Measurements from ENCODE around the gene B9D1.
"Not testable (repeated sequence)": the region's sequence is repeated elsewhere in the genome, so short reads cannot be mapped to it uniquely, and the experiment has no call there.

The B9D1 gene

GRCh38 chr17:19357351-19357750 lies 5.2 kb downstream of the B9D1 start:
- DNase-seq, result no peak

- DNase-seq, result no peak
Observed at GRCh38 chr17:19354748-19355147, 7.8 kb downstream of the B9D1 start.

GRCh38 chr17:19353401-19353800 lies 9.1 kb downstream of the B9D1 start:
- not testable (repeated sequence) for DNase-seq

GRCh38 chr17:19348806-19349205 lies 13.7 kb downstream of the B9D1 start:
- no peak for DNase-seq

- no peak for DNase-seq
Observed at GRCh38 chr17:19348081-19348650, 14.4 kb downstream of the B9D1 start.

GRCh38 chr17:19347323-19348080 lies 15.0 kb downstream of the B9D1 start:
- DNase-seq, result no peak

GRCh38 chr17:19346351-19347255 lies 15.9 kb downstream of the B9D1 start:
- no peak for DNase-seq

- DNase-seq, result no peak
Observed at GRCh38 chr17:19345486-19346350, 16.8 kb downstream of the B9D1 start.

GRCh38 chr17:19345067-19345460 lies 17.5 kb downstream of the B9D1 start:
- no peak for DNase-seq

GRCh38 chr17:19344311-19345066 lies 18.0 kb downstream of the B9D1 start:
- DNase-seq, result no peak

- no peak for DNase-seq
Observed at GRCh38 chr17:19343671-19344151, 18.8 kb downstream of the B9D1 start.

- DNase-seq, result no peak
Observed at GRCh38 chr17:19343256-19343630, 19.3 kb downstream of the B9D1 start.

- DNase-seq, result no peak
Observed at GRCh38 chr17:19342611-19343255, 19.8 kb downstream of the B9D1 start.

GRCh38 chr17:19341641-19342610 lies 20.6 kb downstream of the B9D1 start:
- DNase-seq, result no peak

GRCh38 chr17:19341211-19341631 lies 21.3 kb downstream of the B9D1 start:
- DNase-seq, result no peak

GRCh38 chr17:19339341-19339815 lies 23.1 kb downstream of the B9D1 start:
- no peak for DNase-seq

- DNase-seq, result no peak
Observed at GRCh38 chr17:19338031-19338990, 24.2 kb downstream of the B9D1 start.

GRCh38 chr17:19337712-19338023 lies 24.9 kb downstream of the B9D1 start:
- no peak for DNase-seq
